Measurements from ENCODE around the gene HTT.

Gene HTT

GRCh38 chr4:3203971-3204431 is 129.5 kb downstream of the HTT start:
- DNase-seq, result no peak

GRCh38 chr4:3205995-3206394 is 131.5 kb downstream of the HTT start:
- DNase-seq, result no peak

- no peak for DNase-seq
Observed at GRCh38 chr4:3206439-3207100, 132.1 kb downstream of the HTT start.

- DNase-seq, result no peak
Observed at GRCh38 chr4:3207531-3208037, 133.1 kb downstream of the HTT start.

GRCh38 chr4:3208826-3209225 is 134.3 kb downstream of the HTT start:
- DNase-seq, result no peak

- DNase-seq, result no peak
Observed at GRCh38 chr4:3209551-3210325, 135.3 kb downstream of the HTT start.

- no peak for DNase-seq
Observed at GRCh38 chr4:3210467-3210866, 136.0 kb downstream of the HTT start.

GRCh38 chr4:3211866-3212265 is 137.4 kb downstream of the HTT start:
- no peak for DNase-seq

GRCh38 chr4:3212391-3213105 is 138.1 kb downstream of the HTT start:
- DNase-seq, result no peak

- no peak for DNase-seq
Observed at GRCh38 chr4:3213106-3213425, 138.6 kb downstream of the HTT start.

- DNase-seq, result no peak
Observed at GRCh38 chr4:3213661-3214250, 139.3 kb downstream of the HTT start.

GRCh38 chr4:3215256-3215655 is 140.8 kb downstream of the HTT start:
- DNase-seq, result no peak

- DNase-seq, result no peak
Observed at GRCh38 chr4:3215733-3216132, 141.3 kb downstream of the HTT start.

- DNase-seq, result no peak
Observed at GRCh38 chr4:3217266-3217665, 142.8 kb downstream of the HTT start.

- no peak for DNase-seq
Observed at GRCh38 chr4:3217771-3218170, 143.3 kb downstream of the HTT start.

GRCh38 chr4:3218824-3219760 is 144.6 kb downstream of the HTT start:
- DNase-seq, result no peak

- DNase-seq, result no peak
Observed at GRCh38 chr4:3219761-3220475, 145.4 kb downstream of the HTT start.

- DNase-seq, result no peak
Observed at GRCh38 chr4:3220476-3221183, 146.1 kb downstream of the HTT start.

GRCh38 chr4:3221184-3221494 is 146.7 kb downstream of the HTT start:
- DNase-seq, result no peak

- no peak for DNase-seq
Observed at GRCh38 chr4:3221996-3222395, 147.5 kb downstream of the HTT start.

GRCh38 chr4:3223346-3223745 is 148.9 kb downstream of the HTT start:
- DNase-seq, result no peak

Measured in hippocampal formation (tissue), 2 donors.